Dermis blood vessel endothelial cell (primary cell): Measurements from ENCODE around the gene C2CD3. TPM values are rescaled to one million over a fixed set of nuclear protein-coding genes. Genes with fewer than 3 reads are reported as not detected.
A peak's percentile ranks its signal among the peaks of the same experiment; 100 is the strongest.

ENCODE experiments used
- DNase-seq: peaks from one replicate; pipeline ENCODE4 v3.0.0; 2010
- total RNA-seq: library from RNA; depleted of rRNA; stranded (reverse); fragments of >200 nt; gene quantifications from 2 replicates; pipeline ENCODE4 v1.2.3, GENCODE V29; 2014

C2CD3 gene
- total RNA-seq, 1 donor from 2014 or later, result 13.4 TPM

- no peak for DNase-seq
Measured at GRCh38 chr11:74019104-74019738, 151.6 kb downstream of the C2CD3 start.

GRCh38 chr11:74018331-74019005 is 152.3 kb downstream of the C2CD3 start:
- DNase-seq, result no peak

GRCh38 chr11:74017631-74018030 is 153.2 kb downstream of the C2CD3 start:
- no peak for DNase-seq

GRCh38 chr11:74015919-74016684 is 154.7 kb downstream of the C2CD3 start:
- no peak for DNase-seq

GRCh38 chr11:74014880-74015279 is 155.9 kb downstream of the C2CD3 start:
- DNase-seq, result peak; percentile 14

- DNase-seq, result no peak
Measured at GRCh38 chr11:74013141-74013540, 157.7 kb downstream of the C2CD3 start.

GRCh38 chr11:74012074-74012809 is 158.6 kb downstream of the C2CD3 start:
- no peak for DNase-seq

- DNase-seq, result peak; percentile 73
Measured at GRCh38 chr11:74011360-74012073, 159.3 kb downstream of the C2CD3 start.

GRCh38 chr11:74010306-74011300 is 160.2 kb downstream of the C2CD3 start:
- no peak for DNase-seq

GRCh38 chr11:74009675-74010305 is 161.0 kb downstream of the C2CD3 start:
- DNase-seq, result no peak

GRCh38 chr11:74009230-74009547 is 161.6 kb downstream of the C2CD3 start:
- no peak for DNase-seq

- DNase-seq, result no peak
Measured at GRCh38 chr11:74008373-74009229, 162.2 kb downstream of the C2CD3 start, which contains the start of gene UCP3. UCP3 (minus strand) TSS chr11:74009085; CDS start chr11:74007042, 2,043 bp downstream.

- DNase-seq, result no peak
Measured at GRCh38 chr11:74007691-74008372, 163.0 kb downstream of the C2CD3 start.

- no peak for DNase-seq
Measured at GRCh38 chr11:74006743-74007304, 164.0 kb downstream of the C2CD3 start.

- no peak for DNase-seq
Measured at GRCh38 chr11:74005721-74006517, 164.9 kb downstream of the C2CD3 start.

- DNase-seq, result no peak
Measured at GRCh38 chr11:74004759-74005615, 165.8 kb downstream of the C2CD3 start.
